Vagina (tissue), 2 donors: Measurements from ENCODE around the gene MACROD2.

Experiments used
- CTCF ChIP-seq, 3 experiments: fragments of 450-650 bp in 2 of 3; fragments of 200-600 bp in 1 of 3; sonication (generic) in 1 of 3; IDR thresholded peaks; one replicate each; pipeline ENCODE4 v1.5.1; 2017 to 2019; ENCODE audit warnings: antibody characterized with exemption in 3 of 3, mild to moderate bottlenecking in 2 of 3, moderate library complexity in 2 of 3
- POLR2A ChIP-seq, 2 donors: fragments of 450-650 bp; IDR thresholded peaks; one replicate each; pipeline ENCODE4 v1.6.1; 2017; ENCODE audit warnings: antibody characterized with exemption in 2 of 2, mild to moderate bottlenecking in 2 of 2, moderate library complexity in 2 of 2

GRCh38 chr20:15220009-15220656, 1224.8 kb downstream of the MACROD2 start:
- TF ChIP-seq CTCF (IDR thresholded peaks at IDR 0.05) (no peak), POLR2A (IDR thresholded peaks at IDR 0.05) (no peak)
